Endothelial cell of umbilical vein (primary cell): ENCODE measurements around the gene DAB2. TPM values are rescaled to one million over a fixed set of nuclear protein-coding genes. Genes with fewer than 3 reads are reported as not detected.

Experiments used
- BruUV-seq: library from RNA; stranded (reverse); fragments of 400-500 nt; replicated peaks from 2 replicates; lab custom pipeline; 2021; lab: Mats Ljungman, UMichigan
- CTCF ChIA-PET: fragments of 300-600, 350-600 bp; sonication (Branson Sonifier 250); formaldehyde crosslinking; loops from one replicate; lab custom pipeline; 2021; ENCODE audit warnings: antibody characterized with exemption, inconsistent platforms; lab: Charles Lee
- POLR2A ChIA-PET: fragments of 300-600, 350-600 bp; sonication (Branson Sonifier 250); formaldehyde crosslinking; loops from one replicate; lab custom pipeline; 2021; ENCODE audit warnings: antibody characterized with exemption, inconsistent platforms; lab: Charles Lee
- DNase-seq: peaks from one replicate; pipeline ENCODE4 v3.0.0-alpha.2; 2011; ENCODE audit warnings: low read depth, low spot score
- FAIRE-seq: peaks from 2 replicates; lab custom pipeline; 2011; peaks lifted over from hg19 to GRCh38; lab: Jason Lieb, UNC
- H2AFZ ChIP-seq: 2 replicates; pipeline ENCODE4 v1.6.0; 2012; ENCODE audit warnings: low read depth, low read length, control low read depth, inconsistent platforms
- H3K27ac ChIP-seq: 2 replicates; pipeline ENCODE4 v1.5.1; 2011; ENCODE audit warnings: low read depth, mild to moderate bottlenecking, control low read depth, low read length, moderate library complexity; ENCODE audit not compliant: insufficient read depth
- H3K27me3 ChIP-seq, 2 experiments: 2 replicates each; pipeline versions ENCODE4 v1.6.0 to v1.6.1; 2011; ENCODE audit warnings: low read length in 2 of 2, mixed read lengths in 1 of 2; ENCODE audit not compliant: control insufficient read depth in 2 of 2, insufficient read depth in 2 of 2
- H3K36me3 ChIP-seq, 2 experiments: 2 replicates in 1 of 2; 3 replicates in 1 of 2; pipeline ENCODE4 v1.5.1; 2011; ENCODE audit warnings: low read length in 2 of 2, mild to moderate bottlenecking in 1 of 2, moderate library complexity in 1 of 2; ENCODE audit not compliant: control insufficient read depth in 2 of 2, insufficient read depth in 2 of 2; ENCODE audit errors: extremely low read depth in 1 of 2
- H3K4me1 ChIP-seq: 3 replicates; pipeline ENCODE4 v1.5.1; 2011; ENCODE audit warnings: mild to moderate bottlenecking, low read length; ENCODE audit not compliant: control insufficient read depth, insufficient read depth; ENCODE audit errors: extremely low read depth
- H3K4me2 ChIP-seq: 2 replicates; pipeline ENCODE4 v1.6.1; 2011; ENCODE audit warnings: low read length, control low read depth, mixed read lengths; ENCODE audit not compliant: insufficient read depth
- H3K4me3 ChIP-seq, 3 experiments: fragments of 200-600 bp in 1 of 3; sonication (generic), shearing (Covaris generic) in 1 of 3; replicated peaks in 1 of 3; 2 replicates each; pipeline ENCODE4 v1.5.1; 2011 to 2016; ENCODE audit warnings: control low read depth in 3 of 3, low read length in 3 of 3, mild to moderate bottlenecking in 2 of 3, inconsistent platforms in 1 of 3, low read depth in 1 of 3, moderate library complexity in 1 of 3; ENCODE audit not compliant: insufficient read depth in 1 of 3
- H3K79me2 ChIP-seq: 2 replicates; pipeline ENCODE4 v1.6.0; 2012; ENCODE audit warnings: low read length, inconsistent platforms; ENCODE audit not compliant: control insufficient read depth, insufficient read depth
- H3K9ac ChIP-seq: replicated peaks from 2 replicates; pipeline ENCODE3; 2011; ENCODE audit warnings: low read length, control low read depth; ENCODE audit not compliant: insufficient read depth; ENCODE audit errors: extremely low read depth
- H3K9me1 ChIP-seq: replicated peaks from 3 replicates; pipeline ENCODE4 v1.6.0; 2011; ENCODE audit warnings: mild to moderate bottlenecking, low read length; ENCODE audit not compliant: control insufficient read depth, insufficient read depth; ENCODE audit errors: extremely low read depth
- H3K9me3 ChIP-seq: replicated peaks from 2 replicates; pipeline ENCODE4 v1.5.1; 2012; ENCODE audit warnings: low read length, inconsistent platforms; ENCODE audit not compliant: control insufficient read depth, insufficient read depth
- H4K20me1 ChIP-seq: replicated peaks from 2 replicates; pipeline ENCODE3; 2011; ENCODE audit warnings: mild to moderate bottlenecking, low read length; ENCODE audit not compliant: control insufficient read depth, insufficient read depth; ENCODE audit errors: extremely low read depth
- CTCF ChIP-seq, 2 donors: IDR thresholded peaks; 1 replicate in 1 of 2; 2 replicates in 1 of 2; pipeline ENCODE4 v1.5.1; 2011; ENCODE audit warnings: low read length in 2 of 2, mild to moderate bottlenecking in 2 of 2, moderate library complexity in 2 of 2, control low read depth in 1 of 2, inconsistent platforms in 1 of 2, low read depth in 1 of 2; ENCODE audit not compliant: insufficient read depth in 1 of 2; ENCODE audit errors: extremely low read depth in 1 of 2
- EZH2 ChIP-seq: IDR thresholded peaks from 2 replicates; pipeline ENCODE4 v1.6.1; 2012; ENCODE audit warnings: borderline replicate concordance, low read depth, mild to moderate bottlenecking, moderate library complexity, low read length, inconsistent platforms; ENCODE audit not compliant: severe bottlenecking
- FOS ChIP-seq: IDR thresholded peaks from 2 replicates; pipeline ENCODE4 v1.6.1; 2011; ENCODE audit warnings: mild to moderate bottlenecking, low read length, moderate library complexity, borderline replicate concordance; ENCODE audit not compliant: insufficient read depth
- GATA2 ChIP-seq: IDR thresholded peaks from 2 replicates; pipeline ENCODE4 v1.7.0; 2011; ENCODE audit warnings: low read depth, mild to moderate bottlenecking, moderate library complexity, mixed read lengths, low read length; ENCODE audit not compliant: insufficient read length, insufficient read depth
- JUN ChIP-seq: IDR thresholded peaks from 2 replicates; pipeline ENCODE4 v1.6.1; 2011; ENCODE audit warnings: borderline replicate concordance, low read depth; ENCODE audit not compliant: insufficient read length, insufficient read depth
- MAX ChIP-seq: IDR thresholded peaks from 2 replicates; pipeline ENCODE4 v1.6.1; 2011; ENCODE audit not compliant: insufficient read depth, insufficient read length
- MYC ChIP-seq: IDR thresholded peaks from one replicate; pipeline ENCODE4 v1.6.1; 2011; ENCODE audit warnings: mild to moderate bottlenecking, low read depth, low read length
- POLR2A ChIP-seq: IDR thresholded peaks from 2 replicates; pipeline ENCODE4 v1.6.1; 2012; ENCODE audit warnings: low read depth, mild to moderate bottlenecking, control low read depth, low read length
- POLR2AphosphoS5 ChIP-seq: IDR thresholded peaks from 2 replicates; pipeline ENCODE4 v1.6.1; 2012; ENCODE audit warnings: low read depth, mild to moderate bottlenecking, control low read depth, low read length, moderate library complexity; ENCODE audit not compliant: insufficient read depth
- dilution Hi-C: fragments of 300-500 bp; cut with MboI; formaldehyde crosslinking; loops from one replicate; pipeline ENCODE4 v1.15.0; 2019; ENCODE audit warnings: low sequenced_read_pairs; ENCODE audit not compliant: extremely low pct_ligation_motif_present
- intact Hi-C: fragments of 100-400 bp; cut with micrococcal nuclease; formaldehyde crosslinking; loops from one replicate; pipeline ENCODE4 v1.10.0; 2022
- polyA plus RNA-seq, 4 experiments: library from polyadenylated mRNA; depleted of rRNA in 3 of 4; stranded (reverse) in 3 of 4; unstranded in 1 of 4; fragments of >200 nt; gene quantifications; 2 replicates each; pipeline versions ENCODE4 v1.2.1 to v1.2.3, GENCODE V29; 2011 to 2012; ENCODE audit warnings: missing spikeins in 1 of 4
- total RNA-seq: library from RNA; stranded (reverse); gene quantifications from 2 replicates; pipeline ENCODE4 v1.2.3, GENCODE V29; 2021

The DAB2 gene
- total and polyA plus RNA-seq, 2 donors (not counting 3 experiments of a cell fraction or from before 2014, with no cell fraction given), result 168 to 283 TPM

- TF ChIP-seq GATA2, result no peak
- no peak for TF ChIP-seq POLR2AphosphoS5
- TF ChIP-seq EZH2, result no peak
- TF ChIP-seq MAX, result no peak
- no peak for TF ChIP-seq CTCF (IDR thresholded peaks at IDR 0.05; ENCODE audit: extremely low read depth in 1 of 2, insufficient read depth in 1 of 2, low read depth in 1 of 2, low read length in 2 of 2)
- TF ChIP-seq JUN, result no peak
- TF ChIP-seq MYC, result no peak
- TF ChIP-seq POLR2A, result no peak
- no peak for TF ChIP-seq FOS
- ChIA-PET POLR2A (interaction anchor here (1.9 to 2.5 kb wide), 2 partner anchors 39 to 93 kb away, joined by 13 to 21 read pairs; no protein-coding TSS in a partner anchor), CTCF (interaction anchor here (1.2 to 8.4 kb wide), 18 partner anchors 10 to 145 kb away, joined by 3 to 210 read pairs (median 15); no protein-coding TSS in a partner anchor)
- Histone ChIP-seq H2AFZ (peak overlapping the region; percentile 76), H3K36me3 (peaks cover 3 to 5% of the 10 kb centered on the region in 2 experiments), H3K9ac (peak overlapping the region; percentile 100), H3K4me2 (peak overlapping the region; percentile 68), H3K4me3 (no peak overlapping the region), H4K20me1 (no peaks in the 10 kb centered on the region), H3K4me1 (peaks cover 49% of the 10 kb centered on the region), H3K9me1 (no peaks in the 10 kb centered on the region), H3K79me2 (peaks cover 35% of the 10 kb centered on the region), H3K9me3 (no peaks in the 10 kb centered on the region), H3K27ac (peak overlapping the region; percentile 91), H3K27me3 (no peaks in the 10 kb centered on the region)
- no peak for FAIRE-seq
- no peak for DNase-seq
- dilution Hi-C loops, result no loop called here
- BruUV-seq, result no TSS peak
- intact Hi-C loops, result loop anchor here (2.0 to 10.0 kb wide), 3 partner anchors 51 to 1263 kb away; partner anchors contain the start of gene RICTOR
Measured at GRCh38 chr5:39426051-39426745, 1.4 kb upstream of the DAB2 start.
